AG04450 (cell line): Measurements from ENCODE around the gene MYRFL. TPM values are rescaled to one million over a fixed set of nuclear protein-coding genes. Genes with fewer than 3 reads are reported as not detected.

Experiments
- CTCF ChIA-PET: fragments of 300-600, 350-600 bp; formaldehyde crosslinking; extraction: SDS; loops from one replicate; lab custom pipeline; 2022; ENCODE audit warnings: antibody characterized with exemption, inconsistent platforms; lab: Charles Lee
- POLR2A ChIA-PET: fragments of 350-600 bp; formaldehyde crosslinking; extraction: SDS; loops from one replicate; lab custom pipeline; 2021; ENCODE audit warnings: antibody characterized with exemption, inconsistent platforms; lab: Yijun Ruan, JAX
- DNase-seq: peaks from one replicate; pipeline ENCODE4 v3.0.0-alpha.2; 2011; ENCODE audit warnings: low read depth, low spot score
- H3K27ac ChIP-seq: one replicate; pipeline ENCODE4 v1.5.1; 2012; ENCODE audit warnings: low read depth, low read length, control low read depth
- H3K27me3 ChIP-seq: one replicate; pipeline ENCODE4 v1.6.0; 2012; ENCODE audit warnings: low read length; ENCODE audit not compliant: control insufficient read depth, insufficient read depth
- H3K4me3 ChIP-seq: 2 replicates; pipeline ENCODE4 v1.5.1; 2011; ENCODE audit warnings: mild to moderate bottlenecking, low read depth, low read length, control low read depth
- H3K9me3 ChIP-seq: 2 replicates; pipeline ENCODE4 v1.5.1; 2012; ENCODE audit warnings: low read length; ENCODE audit not compliant: control insufficient read depth, insufficient read depth
- polyA plus RNA-seq: library from polyadenylated mRNA; depleted of rRNA; stranded (reverse); fragments of >200 nt; gene quantifications from 2 replicates; pipeline ENCODE4 v1.2.3, GENCODE V29; 2011
- TF ChIP-seq, protein P1 (sequence below): IDR thresholded peaks from 2 replicates; pipeline ENCODE4 v1.5.1; 2011; ENCODE audit warnings: low read depth, low read length, control low read depth, inconsistent platforms

MYRFL gene
- polyA plus RNA-seq, 1 experiment = not detected

DNA sequence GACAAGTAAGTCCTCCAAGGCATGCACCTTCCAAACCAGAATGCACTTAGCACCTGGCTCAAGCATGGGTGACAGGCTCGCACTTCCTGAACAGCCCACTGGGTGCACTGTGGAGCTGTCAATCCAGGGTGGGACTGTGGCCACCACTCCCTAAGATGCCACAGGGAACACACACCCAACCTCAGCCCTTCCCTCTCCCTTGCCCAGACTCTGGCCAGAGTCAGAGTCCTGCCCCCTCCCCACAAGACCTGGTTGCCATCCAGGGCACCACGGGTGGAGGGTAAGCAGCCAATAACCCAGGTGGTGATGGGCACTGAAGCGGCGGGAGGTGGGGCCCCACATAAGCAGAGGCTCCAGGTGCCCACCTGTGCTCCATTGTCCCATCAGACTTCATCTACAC is 160.6 kb downstream of the MYRFL start:
- no peaks in the 10 kb centered on the region for H3K27me3 ChIP-seq
- H3K4me3 ChIP-seq = no peak overlapping the region
- TF ChIP-seq, protein P1, sequence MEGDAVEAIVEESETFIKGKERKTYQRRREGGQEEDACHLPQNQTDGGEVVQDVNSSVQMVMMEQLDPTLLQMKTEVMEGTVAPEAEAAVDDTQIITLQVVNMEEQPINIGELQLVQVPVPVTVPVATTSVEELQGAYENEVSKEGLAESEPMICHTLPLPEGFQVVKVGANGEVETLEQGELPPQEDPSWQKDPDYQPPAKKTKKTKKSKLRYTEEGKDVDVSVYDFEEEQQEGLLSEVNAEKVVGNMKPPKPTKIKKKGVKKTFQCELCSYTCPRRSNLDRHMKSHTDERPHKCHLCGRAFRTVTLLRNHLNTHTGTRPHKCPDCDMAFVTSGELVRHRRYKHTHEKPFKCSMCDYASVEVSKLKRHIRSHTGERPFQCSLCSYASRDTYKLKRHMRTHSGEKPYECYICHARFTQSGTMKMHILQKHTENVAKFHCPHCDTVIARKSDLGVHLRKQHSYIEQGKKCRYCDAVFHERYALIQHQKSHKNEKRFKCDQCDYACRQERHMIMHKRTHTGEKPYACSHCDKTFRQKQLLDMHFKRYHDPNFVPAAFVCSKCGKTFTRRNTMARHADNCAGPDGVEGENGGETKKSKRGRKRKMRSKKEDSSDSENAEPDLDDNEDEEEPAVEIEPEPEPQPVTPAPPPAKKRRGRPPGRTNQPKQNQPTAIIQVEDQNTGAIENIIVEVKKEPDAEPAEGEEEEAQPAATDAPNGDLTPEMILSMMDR = peak; percentile 29; the same call in 1 of the 2 replicates
- CTCF ChIA-PET = no interaction called here
- no peaks in the 10 kb centered on the region; the same call in 1 of the 2 replicates for H3K9me3 ChIP-seq
- H3K27ac ChIP-seq = no peak overlapping the region
- POLR2A ChIA-PET = no interaction called here
- no peak for DNase-seq

DNA sequence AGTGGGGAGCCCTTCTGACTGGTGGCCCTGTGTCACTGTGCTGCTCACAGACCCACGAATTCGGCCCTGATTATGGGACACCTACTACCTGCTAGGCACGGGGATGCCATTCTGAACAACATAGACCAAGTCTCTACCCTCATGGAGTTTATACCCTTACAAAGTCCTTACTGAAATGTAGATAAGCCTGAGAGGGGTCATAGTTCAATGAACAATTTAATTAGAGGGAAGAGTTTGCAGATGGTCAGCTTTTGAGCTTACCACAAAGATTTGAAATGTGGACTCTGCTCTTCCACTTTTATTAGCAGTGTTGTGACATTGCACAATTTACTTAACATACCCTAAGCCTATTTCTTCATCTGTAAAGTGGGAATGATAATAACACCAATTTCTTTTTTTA is 161.1 kb downstream of the MYRFL start:
- ChIA-PET CTCF (no interaction called here), POLR2A (no interaction called here)
- no peaks in the 10 kb centered on the region for H3K27me3 ChIP-seq
- TF ChIP-seq, protein P1 = no peak
- DNase-seq = no peak
- H3K9me3 ChIP-seq = no peaks in the 10 kb centered on the region; the same call in 1 of the 2 replicates
- no peak overlapping the region for H3K27ac ChIP-seq
- no peak overlapping the region for H3K4me3 ChIP-seq

DNA sequence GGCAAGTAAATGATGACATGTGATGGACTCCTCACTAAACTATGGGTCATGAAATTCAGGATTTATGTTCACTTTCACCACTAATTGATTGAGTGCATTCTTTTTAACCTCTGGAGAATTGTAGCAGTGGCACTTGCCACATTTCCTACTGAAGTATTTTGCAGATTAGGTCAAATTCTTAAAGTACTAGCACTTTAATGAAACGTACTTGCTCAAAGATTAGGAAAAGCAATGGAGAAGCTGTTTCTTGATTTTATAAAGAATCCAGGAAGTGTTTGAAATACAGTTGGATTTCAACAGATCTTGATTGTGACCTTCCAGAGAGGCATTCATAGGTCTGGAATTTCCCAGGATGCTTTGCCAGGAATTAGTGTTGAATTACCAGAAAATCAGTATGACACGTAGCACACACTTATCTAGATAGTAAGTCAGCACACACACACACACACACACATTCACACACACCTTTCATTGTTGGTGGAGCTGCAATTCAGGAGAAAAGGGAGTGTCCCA is 162.6 kb downstream of the MYRFL start:
- peak overlapping the region; percentile 71 for H3K27ac ChIP-seq
- TF ChIP-seq, protein P1 = no peak
- H3K9me3 ChIP-seq = no peaks in the 10 kb centered on the region; the same call in 1 of the 2 replicates
- POLR2A ChIA-PET = no interaction called here
- H3K4me3 ChIP-seq = peak overlapping the region; percentile 20; the same call in 1 of the 2 replicates
- CTCF ChIA-PET = interaction anchor here (0.7 to 2.7 kb wide), 2 partner anchors 87 to 113 kb away, joined by 3 to 16 read pairs; no protein-coding TSS in a partner anchor
- peak; percentile 72 for DNase-seq
- no peaks in the 10 kb centered on the region for H3K27me3 ChIP-seq

DNA sequence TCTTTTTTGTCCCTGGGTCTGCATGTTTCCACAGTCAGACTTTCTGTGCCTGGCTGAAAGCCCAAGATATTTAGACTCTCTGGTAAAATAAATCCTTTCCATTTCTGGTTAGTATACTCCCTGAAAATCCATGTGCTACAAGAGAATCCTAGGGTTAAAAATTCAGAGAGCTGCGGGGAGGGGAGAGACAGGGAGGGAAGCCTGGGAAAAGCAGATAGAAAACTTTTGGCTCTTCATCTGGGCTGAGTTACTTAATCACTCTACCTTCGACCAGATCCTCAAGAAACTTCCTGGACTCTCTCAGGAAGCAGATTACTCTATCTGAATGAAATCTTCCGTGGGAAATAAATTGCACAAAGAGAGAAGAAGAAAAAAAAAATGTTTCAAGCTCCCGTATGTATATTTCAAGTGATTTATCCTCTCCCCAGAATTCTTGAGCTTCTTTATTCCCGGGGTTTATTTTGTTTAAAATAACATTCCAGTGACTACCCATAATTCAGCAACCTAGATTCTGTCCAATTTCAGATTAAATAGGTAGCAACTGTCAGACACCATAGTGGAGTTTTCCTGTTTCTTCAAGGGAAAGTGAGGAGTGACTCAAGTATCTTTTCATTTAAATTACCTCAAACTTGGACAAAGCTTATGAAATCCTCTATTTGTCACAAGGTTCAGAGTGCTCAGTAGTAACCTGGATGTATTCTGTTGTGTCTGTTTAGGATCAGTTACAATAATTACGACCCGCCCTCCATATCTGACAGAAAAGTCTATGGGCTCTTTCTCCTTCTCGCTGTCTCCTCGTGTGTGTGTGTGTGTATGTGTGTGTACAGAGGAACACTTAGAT is 163.7 kb downstream of the MYRFL start:
- Histone ChIP-seq H3K27ac (peak overlapping the region; percentile 90), H3K27me3 (no peaks in the 10 kb centered on the region), H3K9me3 (no peaks in the 10 kb centered on the region; the same call in 1 of the 2 replicates), H3K4me3 (no peak overlapping the region; the same call in 1 of the 2 replicates)
- TF ChIP-seq, protein P1 = no peak
- peak; percentile 10 for DNase-seq
- ChIA-PET CTCF (interaction anchor here (1.5 to 2.7 kb wide), 2 partner anchors 14 to 88 kb away, joined by 3 to 16 read pairs; no protein-coding TSS in a partner anchor), POLR2A (interaction anchor here (0.7 kb wide), 1 partner anchor 523 kb away, joined by 3 read pairs; no protein-coding TSS in a partner anchor)
